M059J (cell line): Measurements from ENCODE around the gene GABBR2. TPM values are rescaled to one million over a fixed set of nuclear protein-coding genes. Genes with fewer than 3 reads are reported as not detected.
A peak's percentile ranks its signal among the peaks of the same experiment; 100 is the strongest.

Experiments used
- DNase-seq: peaks from one replicate; pipeline ENCODE4 v3.0.0-alpha.2; 2012; ENCODE audit warnings: low read depth
- total RNA-seq: library from RNA; depleted of rRNA; stranded (reverse); fragments of >200 nt; shearing (Covaris generic); gene quantifications from 2 replicates; pipeline ENCODE4 v1.2.3, GENCODE V29; 2014

GABBR2 gene
- total RNA-seq, 1 experiment from 2014 or later = not detected

- DNase-seq = no peak
Measured at GRCh38 chr9:98570055-98570454, 138.7 kb downstream of the GABBR2 start.

- DNase-seq = no peak
Measured at GRCh38 chr9:98569491-98569890, 139.2 kb downstream of the GABBR2 start.

- DNase-seq = no peak
Measured at GRCh38 chr9:98568909-98569469, 139.7 kb downstream of the GABBR2 start.

- DNase-seq = no peak
Measured at GRCh38 chr9:98568234-98568908, 140.4 kb downstream of the GABBR2 start.

GRCh38 chr9:98567540-98568233 lies 141.0 kb downstream of the GABBR2 start:
- no peak for DNase-seq

GRCh38 chr9:98565152-98566135 lies 143.3 kb downstream of the GABBR2 start:
- DNase-seq = no peak

- DNase-seq = no peak
Measured at GRCh38 chr9:98564714-98565113, 144.0 kb downstream of the GABBR2 start.

- DNase-seq = no peak
Measured at GRCh38 chr9:98563988-98564387, 144.7 kb downstream of the GABBR2 start.

- DNase-seq = no peak
Measured at GRCh38 chr9:98563212-98563907, 145.4 kb downstream of the GABBR2 start.

- DNase-seq = no peak
Measured at GRCh38 chr9:98559561-98559960, 149.2 kb downstream of the GABBR2 start.

GRCh38 chr9:98558575-98558974 lies 150.2 kb downstream of the GABBR2 start:
- no peak for DNase-seq

GRCh38 chr9:98556511-98556910 lies 152.2 kb downstream of the GABBR2 start:
- no peak for DNase-seq

GRCh38 chr9:98555651-98556465 lies 152.9 kb downstream of the GABBR2 start:
- no peak for DNase-seq

GRCh38 chr9:98554752-98555151 lies 154.0 kb downstream of the GABBR2 start:
- no peak for DNase-seq

- DNase-seq = peak; percentile 92
Measured at GRCh38 chr9:98552331-98552730, 156.4 kb downstream of the GABBR2 start.

- DNase-seq = peak; percentile 92
Measured at GRCh38 chr9:98551511-98552286, 157.0 kb downstream of the GABBR2 start.

GRCh38 chr9:98550206-98550820 lies 158.4 kb downstream of the GABBR2 start:
- peak; percentile 56 for DNase-seq

- peak; percentile 57 for DNase-seq
Measured at GRCh38 chr9:98549401-98549800, 159.3 kb downstream of the GABBR2 start.

- DNase-seq = no peak
Measured at GRCh38 chr9:98547606-98548005, 161.1 kb downstream of the GABBR2 start.
